GM18519 (cell line): ENCODE measurements around the gene UXS1.

Experiments
- ATAC-seq: cut with Tn5 transposase; IDR thresholded peaks from one replicate; pipeline ENCODE4 v1.9.1; 2021; ENCODE audit warnings: mild to moderate bottlenecking, moderate library complexity; ENCODE audit not compliant: unreplicated experiment, low FRiP score

The UXS1 gene

GRCh38 chr2:106113361-106113966 lies 80.6 kb downstream of the UXS1 start:
- no peak for ATAC-seq

GRCh38 chr2:106111882-106112571 lies 82.1 kb downstream of the UXS1 start:
- ATAC-seq, result no peak

DNA sequence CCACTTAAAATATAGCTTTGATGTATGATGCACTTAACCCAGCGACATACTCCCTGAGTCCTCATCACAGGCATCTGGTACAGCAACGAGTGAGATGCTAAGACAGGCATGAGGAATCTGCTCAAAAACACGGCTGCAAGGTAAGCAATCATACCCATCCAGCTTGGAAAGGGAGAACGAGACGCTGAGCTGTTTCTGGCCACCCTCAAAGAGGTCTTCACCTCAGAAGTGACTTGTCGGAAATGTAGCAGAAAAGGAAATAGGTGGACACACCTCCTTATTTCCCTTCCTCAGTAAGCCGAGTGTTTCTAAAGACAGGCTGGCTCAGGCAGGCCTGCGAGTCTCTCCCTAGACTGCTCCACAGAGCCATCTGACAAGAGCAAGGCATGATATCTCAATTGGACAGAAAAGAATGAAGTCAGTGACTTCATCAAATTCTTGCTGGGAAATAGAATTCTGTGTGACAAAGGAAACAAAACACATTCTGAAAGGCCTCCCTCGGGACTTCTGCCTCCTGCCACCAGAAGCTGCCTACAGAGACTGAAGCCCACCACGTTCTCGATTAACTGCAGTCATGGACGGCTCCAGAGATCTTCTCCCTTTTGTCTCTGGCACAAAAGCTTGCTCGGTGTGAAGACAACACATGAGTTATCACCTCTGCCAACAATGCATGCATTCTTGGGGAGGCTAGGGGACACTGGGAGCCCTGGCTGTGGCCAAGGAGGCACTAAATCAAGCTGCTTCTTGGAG lies 84.3 kb downstream of the UXS1 start:
- ATAC-seq, result no peak

DNA sequence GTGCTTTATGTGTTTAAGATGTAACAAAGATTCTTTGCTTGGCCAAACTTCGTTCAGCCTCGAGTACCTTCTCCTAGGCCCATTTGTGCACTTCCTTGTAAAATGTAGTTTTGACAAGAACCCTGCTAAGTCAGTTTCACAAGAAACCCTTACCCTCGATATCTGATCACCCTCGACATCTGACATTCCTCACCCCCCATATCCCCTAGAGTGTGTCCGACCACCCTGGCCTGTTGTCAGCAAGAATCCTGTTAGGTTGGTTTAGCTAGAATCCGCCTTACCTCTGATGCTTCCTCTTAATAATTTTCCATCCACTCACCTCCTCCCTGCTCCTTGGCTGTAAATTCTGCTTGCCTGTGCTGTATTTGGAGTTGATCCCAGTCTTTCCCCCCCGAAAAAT lies 85.3 kb downstream of the UXS1 start:
- ATAC-seq, result no peak

DNA sequence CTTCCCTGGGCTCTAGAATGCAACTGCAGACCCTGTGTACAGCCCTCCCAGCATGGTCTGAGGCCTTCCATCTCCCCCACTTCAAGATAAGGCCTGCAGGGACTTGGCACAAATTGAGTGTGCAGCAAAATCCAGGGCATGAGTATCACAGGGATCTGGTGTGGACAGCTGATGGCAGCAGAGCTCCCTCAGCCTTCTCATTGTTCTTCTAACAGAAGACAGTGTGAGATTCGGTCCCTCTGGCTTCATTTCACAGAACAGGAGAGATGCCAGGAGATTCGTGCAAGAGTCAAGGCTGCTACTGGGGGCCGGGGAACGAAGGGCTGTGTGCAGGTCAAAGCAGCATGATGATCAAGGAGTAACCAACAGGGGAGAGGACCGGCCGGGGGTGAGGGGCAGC lies 85.8 kb downstream of the UXS1 start:
- ATAC-seq, result no peak

- ATAC-seq, result peak; percentile 52
These were observed 86.5 kb downstream of the UXS1 start for GRCh38 chr2:106107509-106108131.

GRCh38 chr2:106106622-106107508 lies 87.2 kb downstream of the UXS1 start:
- no peak for ATAC-seq

- ATAC-seq, result no peak
These were observed 88.8 kb downstream of the UXS1 start for GRCh38 chr2:106105151-106105922.

DNA sequence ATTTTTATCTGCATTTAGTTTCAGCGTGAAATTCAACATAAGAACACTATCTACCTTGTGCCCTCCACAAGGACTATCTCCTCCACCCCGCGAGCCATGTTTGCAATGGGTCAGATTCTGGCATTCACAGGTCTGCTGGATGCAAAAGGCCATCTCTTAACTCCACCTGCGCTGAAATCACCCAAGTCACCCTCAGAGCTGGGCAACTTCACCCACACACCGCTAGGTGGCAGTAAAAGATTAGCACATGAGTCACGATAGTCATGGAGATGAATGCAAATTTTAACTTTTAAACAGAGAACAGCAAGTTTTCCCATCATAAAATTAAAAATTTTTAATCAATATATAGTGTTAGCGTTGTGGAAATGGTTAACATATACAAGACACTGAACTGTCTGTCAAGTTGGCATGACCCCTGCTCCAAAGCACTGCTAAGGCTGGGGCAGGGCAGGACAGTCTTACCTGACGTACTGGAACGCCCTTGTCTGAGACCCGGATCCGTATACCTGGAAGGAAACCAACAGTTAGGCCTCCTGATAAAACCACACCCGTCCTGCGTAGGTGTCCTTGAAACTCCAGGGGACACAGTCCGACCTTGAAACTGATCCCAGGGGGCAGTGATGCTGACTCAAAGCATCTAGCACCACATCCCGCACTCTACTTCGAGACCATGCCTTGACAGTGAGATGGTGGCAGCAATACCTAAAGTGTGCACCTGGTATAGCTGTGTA lies 89.6 kb downstream of the UXS1 start:
- no peak for ATAC-seq

- ATAC-seq, result no peak
These were observed 94.4 kb downstream of the UXS1 start for GRCh38 chr2:106099691-106100090.

GRCh38 chr2:106098664-106099063 lies 95.4 kb downstream of the UXS1 start:
- ATAC-seq, result no peak

DNA sequence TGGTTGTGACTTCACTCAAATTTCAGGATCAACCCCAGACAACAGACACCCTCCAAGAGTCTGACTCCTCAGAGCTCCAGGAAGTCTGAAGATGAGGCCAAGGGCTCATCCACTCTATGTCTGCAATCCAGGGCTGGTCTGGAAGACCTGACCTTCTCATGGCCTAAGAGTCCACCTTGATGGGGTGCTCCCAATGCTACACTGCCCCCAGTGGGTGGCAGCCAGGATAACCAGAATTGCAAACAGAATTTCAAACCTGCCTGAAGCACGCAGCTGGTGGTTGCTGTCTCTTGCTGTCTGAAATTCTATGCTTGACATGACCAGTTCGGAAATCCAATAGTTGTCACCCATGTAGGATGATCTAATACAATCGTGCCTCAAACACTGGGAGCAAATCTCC lies 96.0 kb downstream of the UXS1 start:
- no peak for ATAC-seq

DNA sequence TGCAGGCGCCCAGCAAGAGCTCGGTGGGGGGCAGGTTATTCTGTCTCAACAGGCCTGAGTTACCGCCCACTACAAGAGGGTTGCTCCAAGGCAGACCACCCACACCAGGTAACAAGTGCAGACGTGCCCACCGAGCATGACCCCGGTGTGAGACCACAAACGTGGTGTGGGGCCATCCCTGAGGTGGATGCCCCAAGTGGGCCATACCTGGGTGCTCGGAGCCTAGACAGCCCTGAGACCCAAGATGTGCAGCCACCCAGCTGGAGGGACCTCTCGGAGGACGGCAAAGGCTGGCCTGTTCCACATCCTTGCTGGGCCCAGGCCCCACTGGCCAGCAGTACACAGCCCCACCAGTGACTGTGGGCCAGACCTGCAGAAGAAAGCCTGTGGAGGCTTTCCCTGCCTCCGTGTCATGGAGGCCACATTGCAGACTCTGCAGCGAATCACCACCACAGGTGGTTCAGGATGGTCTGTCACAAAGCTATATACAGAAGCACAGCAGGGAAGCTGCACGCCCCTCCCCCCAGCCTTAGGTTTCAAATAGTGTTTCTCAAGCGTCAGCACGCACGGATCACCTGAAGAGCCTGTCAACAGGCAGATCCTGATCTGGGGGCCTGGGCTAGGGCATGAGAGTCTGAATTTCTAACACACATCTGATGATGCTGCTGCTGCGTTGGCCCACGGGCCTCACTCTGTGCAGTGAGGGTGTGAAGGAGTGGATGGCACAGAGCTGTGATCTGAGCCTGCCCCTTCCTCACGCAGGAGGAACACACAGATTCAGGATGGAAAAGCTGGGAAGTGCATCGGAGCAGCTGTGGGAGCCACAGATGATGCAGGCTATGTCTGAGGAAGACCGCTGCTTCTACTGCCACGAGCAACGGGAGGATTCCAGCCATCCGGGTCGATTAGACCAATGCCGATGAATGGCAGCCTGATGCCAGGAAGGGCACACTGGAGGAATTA lies 96.8 kb downstream of the UXS1 start:
- ATAC-seq, result no peak

DNA sequence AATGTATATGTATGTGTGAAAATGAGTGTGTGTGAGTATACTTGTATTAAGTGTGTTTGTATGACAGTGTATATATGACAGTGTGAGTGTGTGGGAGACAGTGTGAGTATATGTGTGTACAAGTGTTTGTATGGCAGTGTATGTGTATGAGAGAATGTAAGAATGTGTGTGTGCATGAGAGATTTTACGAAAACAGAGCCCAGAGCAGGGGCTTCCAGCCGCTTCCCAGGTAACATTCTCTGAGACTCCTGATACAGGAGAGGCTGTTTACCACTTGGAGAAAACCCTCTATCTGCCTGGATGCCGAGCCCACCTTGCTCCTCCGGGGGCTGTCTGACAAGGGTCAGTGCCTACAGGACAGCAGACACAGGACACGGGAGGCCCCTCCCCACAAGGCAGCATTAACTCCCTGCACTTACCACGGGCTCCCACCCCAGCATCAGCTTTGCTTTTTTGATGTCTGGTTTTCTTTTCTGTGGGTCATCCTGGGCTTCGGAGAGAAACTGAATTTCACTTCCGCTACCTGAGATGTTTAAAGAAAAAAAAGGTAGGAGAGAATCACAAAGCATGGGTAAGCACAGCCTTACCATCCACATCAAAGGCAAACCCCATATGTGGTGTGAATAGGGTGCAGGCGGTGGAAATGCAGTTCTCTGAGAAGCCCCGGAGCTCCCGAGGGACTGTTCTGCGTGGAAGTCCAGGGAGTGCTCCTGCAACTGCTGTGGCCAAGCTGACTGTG lies 97.6 kb downstream of the UXS1 start:
- ATAC-seq, result no peak

DNA sequence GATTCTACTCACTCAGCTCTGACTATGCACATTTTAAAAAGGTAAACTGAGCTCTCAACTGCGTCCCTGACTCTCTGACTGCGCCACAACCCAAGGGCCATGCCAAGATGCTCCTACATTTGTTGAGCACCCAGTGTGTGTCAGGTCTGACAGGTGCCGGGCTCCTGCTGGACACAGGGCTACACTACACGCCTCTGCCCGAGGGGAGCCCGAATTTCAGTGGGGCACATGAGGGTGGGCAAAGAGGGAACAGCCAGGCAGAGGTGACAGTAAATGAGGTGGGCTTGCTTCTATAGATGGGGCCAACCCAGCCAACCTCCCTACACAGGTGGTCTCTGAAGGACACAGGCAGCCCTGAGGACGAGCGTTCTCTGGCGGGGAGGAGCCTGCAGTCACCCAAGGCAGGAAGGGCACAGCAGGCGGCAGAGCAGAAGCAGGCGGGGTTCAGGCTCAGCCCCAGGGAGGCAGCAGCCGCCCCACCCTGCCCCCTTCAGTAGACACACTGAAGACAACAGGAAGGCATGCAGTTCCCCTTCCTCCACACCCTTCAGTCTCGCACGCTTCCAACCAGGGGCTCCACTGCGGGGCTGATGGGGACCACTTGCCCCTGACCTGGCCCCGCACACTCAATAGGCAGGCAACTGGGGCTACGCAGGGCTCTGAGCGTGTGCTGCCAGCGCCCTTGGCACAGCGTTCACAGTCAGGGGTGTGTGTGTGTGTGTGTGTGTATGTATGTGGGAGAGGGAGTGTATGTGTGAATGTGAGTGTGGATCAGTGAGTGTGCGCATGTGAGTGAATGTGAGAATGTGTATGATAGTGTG lies 98.4 kb downstream of the UXS1 start:
- no peak for ATAC-seq

- ATAC-seq, result no peak
These were observed 99.8 kb downstream of the UXS1 start for GRCh38 chr2:106094131-106094841.
